AML-193 (cell line): ENCODE results near the gene CRB2.

ENCODE experiments used
- DNase-seq, 2 experiments: peaks; one replicate each; lab custom pipeline; 2025; lab: John Stamatoyannopoulos, UW

Gene CRB2

DNA sequence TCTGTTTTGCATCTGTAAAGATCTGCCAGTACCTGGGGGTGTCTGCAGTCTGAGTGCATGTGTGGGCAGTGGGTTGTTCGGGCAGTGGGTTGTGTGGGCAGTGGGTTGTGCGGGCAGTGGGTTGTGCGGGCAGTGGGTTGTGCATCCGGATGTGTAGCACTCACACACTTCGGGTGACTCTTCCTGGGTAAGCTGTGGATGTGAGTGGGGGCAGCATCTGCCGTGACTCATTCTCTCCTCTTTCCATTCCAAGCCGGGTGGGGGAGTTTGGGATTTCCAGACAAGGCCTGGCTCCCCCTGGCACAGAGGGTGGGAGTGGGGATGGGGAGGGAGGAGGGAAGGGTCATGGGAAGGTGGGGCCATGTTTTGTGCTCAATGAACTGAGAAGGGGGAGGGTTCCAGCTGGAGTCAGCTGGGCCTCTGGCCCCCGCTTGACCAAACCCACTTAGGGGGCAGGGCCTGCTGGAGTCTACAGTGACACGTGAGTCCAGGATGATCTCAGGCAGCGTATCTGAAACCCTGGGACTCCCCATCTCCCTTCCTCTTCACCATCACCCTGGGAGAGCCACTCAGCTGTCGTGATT lies 8.3 kb downstream of the CRB2 start:
- DNase-seq: no peak

DNA sequence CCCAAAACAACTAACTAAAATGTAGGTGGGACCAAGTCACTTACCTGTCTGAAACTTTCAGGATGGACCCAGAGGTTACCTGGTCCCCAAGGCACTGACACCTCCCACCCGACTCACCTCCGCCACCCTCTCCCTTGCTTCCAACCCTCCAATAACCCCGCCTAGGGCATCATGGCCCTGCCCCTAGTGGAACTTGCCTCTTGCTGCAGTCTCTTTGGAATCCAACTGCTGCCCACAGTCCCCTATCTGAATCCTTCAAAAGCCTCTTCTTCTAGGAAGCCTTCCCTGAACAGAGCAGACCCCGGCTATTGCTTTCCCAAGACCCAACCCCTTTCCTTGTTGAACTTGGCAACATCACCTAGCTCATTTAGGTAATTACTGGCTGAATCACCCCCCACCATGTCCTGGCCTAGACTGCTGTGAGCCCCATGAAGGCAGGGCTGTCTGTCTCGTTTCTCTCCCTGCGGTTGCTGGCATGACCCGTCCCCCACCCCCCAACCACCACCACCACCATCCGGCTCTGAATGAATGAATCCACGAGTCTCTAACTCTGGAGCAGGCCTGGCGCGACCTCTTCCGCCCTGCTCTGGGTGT lies 9.4 kb downstream of the CRB2 start:
- no peak for DNase-seq

DNA sequence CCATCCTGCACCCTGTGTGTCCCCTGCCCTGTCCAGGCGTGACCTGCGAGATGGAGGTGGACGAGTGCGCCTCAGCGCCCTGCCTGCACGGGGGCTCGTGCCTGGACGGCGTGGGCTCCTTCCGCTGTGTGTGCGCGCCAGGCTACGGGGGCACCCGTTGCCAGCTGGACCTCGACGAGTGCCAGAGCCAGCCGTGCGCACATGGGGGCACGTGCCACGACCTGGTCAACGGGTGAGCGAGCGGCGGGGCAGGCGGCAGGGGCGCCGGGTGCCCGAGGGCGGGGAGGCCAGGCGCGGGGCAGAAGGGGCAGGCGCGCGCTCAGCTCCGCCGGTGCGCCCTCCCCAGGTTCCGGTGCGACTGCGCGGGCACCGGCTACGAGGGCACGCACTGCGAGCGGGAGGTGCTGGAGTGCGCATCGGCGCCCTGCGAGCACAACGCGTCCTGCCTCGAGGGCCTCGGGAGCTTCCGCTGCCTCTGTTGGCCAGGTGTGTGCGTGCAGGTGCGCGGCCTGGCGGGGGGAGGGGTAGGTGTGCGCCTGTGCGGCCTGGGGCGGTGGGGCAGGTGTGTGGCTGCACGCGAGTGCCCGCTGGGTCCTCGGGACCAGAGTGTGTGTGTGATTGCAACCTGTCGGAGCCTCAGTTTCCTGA lies 10.0 kb downstream of the CRB2 start:
- DNase-seq: no peak

DNA sequence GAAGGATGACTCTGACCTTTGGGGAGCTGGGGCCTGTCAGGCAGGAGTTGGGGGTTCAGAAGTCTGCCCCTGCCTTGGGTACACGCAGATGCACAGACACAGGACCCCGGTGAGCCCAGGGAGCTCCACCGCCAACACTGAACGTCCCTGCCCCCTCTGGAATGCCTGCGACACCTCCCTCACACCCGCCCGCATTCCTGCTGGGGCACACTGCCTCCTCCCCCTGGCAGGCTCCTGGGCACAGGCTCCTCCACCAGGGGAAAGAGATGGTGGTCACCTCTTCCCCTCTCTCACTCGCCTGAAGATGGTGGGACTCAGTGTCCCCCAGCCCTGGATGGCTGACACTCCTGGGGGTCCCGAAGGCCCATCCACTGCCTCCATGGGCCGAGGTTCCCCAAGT lies 12.0 kb downstream of the CRB2 start:
- DNase-seq: no peak

DNA sequence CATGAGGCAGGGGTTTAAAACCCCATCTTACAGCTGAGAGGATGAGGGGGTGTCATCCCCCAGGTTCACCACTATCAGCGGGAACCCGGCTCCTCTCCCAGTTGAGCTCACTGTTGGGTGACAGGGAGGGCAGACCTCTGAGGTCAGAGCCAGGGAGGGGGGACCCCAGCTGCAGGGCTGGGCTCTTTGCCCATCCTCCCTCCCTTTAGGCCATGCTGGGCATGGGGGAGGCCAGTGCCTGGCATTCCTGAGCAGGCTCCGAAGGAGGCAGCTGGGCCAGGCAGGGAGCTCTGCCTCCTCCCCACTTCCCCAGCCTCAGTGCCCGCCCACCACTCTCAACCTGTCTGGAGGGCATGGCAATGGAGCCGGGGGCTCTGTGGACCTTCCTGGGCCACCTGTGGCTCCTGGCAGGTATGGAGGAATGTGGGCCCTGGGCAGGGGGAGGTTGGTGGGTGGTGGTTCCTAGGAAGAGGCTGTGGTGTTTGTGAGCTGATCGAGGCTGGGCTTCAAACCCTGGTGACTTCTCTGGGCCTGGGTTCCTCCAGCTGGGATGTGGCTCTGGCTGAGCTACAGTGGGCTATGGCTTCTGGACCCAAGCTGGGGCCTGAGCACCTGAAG lies 12.6 kb downstream of the CRB2 start:
- DNase-seq: no peak

DNA sequence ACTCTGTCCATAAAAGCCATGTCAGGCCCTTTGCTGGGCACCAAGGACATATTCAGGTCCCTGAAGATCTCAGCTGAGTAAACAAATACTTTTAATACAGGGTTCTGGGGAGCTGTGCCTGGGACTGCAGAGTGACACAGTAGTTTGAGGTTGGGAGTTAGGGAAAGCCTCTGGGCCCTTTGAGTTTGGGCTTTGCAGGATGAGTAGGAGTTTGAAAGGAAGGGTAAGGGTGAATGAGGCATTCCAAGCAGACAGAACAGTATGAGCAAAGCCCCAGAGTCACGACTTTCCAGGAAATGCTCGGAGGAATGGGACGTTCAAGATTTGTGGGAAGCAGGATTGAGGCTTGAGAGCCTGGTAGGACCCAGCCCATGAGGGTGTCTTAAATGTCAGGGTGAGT lies 13.3 kb downstream of the CRB2 start:
- DNase-seq: no peak

DNA sequence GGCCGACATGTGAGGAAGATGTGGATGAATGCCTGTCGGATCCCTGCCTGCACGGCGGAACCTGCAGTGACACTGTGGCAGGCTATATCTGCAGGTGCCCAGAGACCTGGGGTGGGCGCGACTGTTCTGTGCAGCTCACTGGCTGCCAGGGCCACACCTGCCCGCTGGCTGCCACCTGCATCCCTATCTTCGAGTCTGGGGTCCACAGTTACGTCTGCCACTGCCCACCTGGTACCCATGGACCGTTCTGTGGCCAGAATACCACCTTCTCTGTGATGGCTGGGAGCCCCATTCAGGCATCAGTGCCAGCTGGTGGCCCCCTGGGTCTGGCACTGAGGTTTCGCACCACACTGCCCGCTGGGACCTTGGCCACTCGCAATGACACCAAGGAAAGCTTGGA lies 14.1 kb downstream of the CRB2 start:
- no peak for DNase-seq

DNA sequence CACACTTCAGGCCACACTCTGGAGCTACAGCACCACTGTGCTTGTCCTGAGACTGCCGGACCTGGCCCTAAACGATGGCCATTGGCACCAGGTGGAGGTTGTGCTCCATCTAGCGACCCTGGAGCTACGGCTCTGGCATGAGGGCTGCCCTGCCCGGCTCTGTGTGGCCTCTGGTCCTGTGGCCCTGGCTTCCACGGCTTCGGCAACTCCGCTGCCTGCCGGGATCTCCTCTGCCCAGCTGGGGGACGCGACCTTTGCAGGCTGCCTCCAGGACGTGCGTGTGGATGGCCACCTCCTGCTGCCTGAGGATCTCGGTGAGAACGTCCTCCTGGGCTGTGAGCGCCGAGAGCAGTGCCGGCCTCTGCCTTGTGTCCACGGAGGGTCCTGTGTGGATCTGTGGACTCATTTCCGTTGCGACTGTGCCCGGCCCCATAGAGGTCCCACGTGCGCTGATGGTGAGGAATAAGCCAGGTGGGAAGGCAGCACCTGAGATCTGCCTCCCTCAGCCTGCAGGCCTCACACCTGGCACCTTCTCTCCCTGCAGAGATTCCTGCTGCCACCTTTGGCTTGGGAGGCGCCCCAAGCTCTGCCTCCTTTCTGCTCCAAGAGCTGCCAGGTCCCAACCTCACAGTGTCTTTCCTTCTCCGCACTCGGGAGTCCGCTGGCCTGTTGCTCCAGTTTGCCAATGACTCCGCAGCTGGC lies 14.7 kb downstream of the CRB2 start:
- no peak for DNase-seq

DNA sequence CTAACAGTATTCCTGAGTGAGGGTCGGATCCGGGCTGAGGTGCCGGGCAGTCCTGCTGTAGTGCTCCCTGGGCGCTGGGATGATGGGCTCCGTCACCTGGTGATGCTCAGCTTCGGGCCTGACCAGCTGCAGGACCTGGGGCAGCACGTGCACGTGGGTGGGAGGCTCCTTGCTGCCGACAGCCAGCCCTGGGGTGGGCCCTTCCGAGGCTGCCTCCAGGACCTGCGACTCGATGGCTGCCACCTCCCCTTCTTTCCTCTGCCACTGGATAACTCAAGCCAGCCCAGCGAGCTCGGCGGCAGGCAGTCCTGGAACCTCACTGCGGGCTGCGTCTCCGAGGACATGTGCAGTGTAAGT lies 15.2 kb downstream of the CRB2 start:
- DNase-seq: no peak

DNA sequence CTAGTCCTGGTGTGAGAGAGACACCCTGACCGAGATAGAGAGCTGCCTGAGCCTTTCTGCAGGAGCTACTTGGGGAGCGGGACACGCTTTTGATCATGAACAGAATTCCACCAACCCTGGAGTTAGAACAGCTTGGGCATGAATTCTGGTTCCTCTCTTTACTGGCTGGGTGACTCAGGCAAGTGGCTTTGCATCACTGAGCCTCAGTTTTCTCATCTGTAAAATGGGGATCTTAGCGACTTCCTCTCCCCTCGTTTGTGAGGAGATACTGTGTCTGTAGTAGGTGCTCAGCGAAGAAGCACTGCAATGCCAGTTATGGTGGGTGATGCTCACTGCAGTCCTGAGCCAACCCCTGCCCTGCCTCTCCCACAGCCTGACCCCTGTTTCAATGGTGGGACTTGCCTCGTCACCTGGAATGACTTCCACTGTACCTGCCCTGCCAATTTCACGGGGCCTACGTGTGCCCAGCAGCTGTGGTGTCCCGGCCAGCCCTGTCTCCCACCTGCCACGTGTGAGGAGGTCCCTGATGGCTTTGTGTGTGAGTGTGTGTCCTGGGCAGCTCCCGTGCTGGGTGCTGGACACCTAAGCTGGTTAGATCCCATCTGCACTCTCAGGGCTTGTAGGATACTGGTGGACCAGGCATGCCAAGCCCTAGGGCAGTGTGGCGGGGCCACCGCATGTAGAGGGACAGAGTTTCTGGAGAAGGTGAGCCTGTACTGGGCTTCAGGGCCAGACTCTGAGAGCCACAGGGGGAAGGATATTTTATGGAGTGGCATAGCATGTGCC lies 16.0 kb downstream of the CRB2 start:
- DNase-seq: no peak

DNA sequence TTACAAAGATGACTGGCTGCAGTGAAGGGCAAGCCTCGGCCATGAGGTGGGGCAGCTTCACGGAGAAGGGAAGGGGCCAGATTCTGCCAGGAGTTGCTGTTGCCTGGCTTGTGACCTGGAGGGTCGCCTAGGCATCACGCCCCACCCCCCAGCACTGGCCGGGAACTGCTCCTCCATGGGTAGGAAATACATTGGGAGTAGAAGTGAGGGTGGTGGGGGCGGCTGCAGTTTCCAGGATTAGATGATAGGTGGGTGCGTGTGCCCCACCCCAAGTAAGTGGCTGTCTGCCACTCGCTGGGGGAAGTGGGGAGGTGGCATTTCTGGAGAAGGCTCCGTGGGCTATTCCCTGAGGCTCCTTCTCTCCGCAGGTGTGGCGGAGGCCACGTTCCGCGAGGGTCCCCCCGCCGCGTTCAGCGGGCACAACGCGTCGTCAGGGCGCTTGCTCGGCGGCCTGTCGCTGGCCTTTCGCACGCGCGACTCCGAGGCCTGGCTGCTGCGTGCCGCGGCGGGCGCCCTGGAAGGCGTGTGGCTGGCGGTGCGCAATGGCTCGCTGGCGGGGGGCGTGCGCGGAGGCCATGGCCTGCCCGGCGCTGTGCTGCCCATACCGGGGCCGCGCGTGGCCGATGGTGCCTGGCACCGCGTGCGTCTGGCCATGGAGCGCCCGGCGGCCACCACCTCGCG lies 16.9 kb downstream of the CRB2 start:
- DNase-seq: no peak

DNA sequence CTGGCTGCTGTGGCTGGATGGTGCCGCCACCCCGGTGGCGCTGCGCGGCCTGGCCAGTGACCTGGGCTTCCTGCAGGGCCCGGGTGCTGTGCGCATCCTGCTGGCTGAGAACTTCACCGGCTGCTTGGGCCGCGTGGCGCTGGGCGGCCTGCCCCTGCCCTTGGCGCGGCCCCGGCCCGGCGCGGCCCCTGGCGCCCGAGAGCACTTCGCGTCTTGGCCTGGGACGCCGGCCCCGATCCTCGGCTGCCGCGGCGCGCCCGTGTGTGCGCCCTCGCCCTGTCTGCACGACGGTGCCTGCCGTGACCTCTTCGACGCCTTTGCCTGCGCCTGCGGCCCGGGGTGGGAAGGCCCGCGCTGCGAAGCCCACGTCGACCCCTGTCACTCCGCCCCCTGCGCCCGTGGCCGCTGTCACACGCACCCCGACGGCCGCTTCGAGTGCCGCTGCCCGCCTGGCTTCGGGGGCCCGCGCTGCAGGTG lies 17.5 kb downstream of the CRB2 start:
- no peak for DNase-seq

DNA sequence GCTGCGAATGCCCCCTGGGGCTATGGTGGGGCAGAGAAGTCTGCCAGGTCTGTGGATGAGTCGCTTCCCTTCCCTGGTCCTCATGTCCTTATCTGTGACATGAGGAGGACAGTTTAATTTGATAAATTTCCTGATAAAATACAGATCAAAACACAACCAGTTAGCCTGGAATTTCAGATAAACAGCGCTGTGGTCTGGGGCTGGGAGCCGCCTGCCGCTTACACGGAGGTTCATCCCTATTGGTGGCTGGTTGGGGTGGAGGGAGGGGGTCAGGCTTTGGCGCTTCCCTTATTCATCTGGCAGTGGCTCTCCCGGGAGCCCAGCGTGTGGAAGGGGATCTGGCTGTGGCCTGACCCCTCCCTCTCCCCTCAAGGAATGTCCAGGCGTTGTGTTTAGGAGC lies 17.9 kb downstream of the CRB2 start:
- DNase-seq: no peak

DNA sequence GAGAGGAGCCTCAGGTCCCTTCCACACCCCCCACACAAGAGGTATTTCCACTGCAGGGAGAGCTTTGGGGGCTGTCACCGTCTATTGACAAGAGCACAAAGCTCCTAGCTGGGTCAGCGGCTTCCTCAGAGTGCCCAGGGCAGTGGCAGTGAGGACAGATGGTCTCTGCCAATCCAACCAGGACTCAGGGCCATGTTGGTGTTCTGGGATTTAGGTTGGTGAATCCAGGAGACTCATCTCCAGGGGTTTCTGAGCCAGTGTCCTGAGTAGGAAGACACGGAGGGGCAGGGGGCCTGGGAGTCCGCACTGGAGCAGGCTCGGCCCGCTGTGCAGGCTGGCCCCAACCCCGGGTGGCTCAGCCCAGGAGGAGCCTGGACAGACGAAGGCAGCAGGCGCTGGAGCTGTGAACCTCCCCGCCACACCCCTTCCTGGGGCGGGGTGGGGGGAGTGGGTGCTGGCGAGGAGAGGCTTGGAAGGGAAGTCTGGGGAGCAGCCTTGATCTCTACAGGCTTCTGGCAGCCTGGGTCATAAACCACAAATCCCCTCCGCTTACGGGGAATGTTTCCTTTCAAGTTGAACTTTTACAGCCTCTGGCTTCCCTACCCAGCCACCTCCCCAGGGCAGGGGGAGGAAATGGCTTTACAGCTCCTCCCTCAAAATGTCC lies 19.6 kb downstream of the CRB2 start:
- DNase-seq: peak in 1 of 2 experiments; percentile 12

DNA sequence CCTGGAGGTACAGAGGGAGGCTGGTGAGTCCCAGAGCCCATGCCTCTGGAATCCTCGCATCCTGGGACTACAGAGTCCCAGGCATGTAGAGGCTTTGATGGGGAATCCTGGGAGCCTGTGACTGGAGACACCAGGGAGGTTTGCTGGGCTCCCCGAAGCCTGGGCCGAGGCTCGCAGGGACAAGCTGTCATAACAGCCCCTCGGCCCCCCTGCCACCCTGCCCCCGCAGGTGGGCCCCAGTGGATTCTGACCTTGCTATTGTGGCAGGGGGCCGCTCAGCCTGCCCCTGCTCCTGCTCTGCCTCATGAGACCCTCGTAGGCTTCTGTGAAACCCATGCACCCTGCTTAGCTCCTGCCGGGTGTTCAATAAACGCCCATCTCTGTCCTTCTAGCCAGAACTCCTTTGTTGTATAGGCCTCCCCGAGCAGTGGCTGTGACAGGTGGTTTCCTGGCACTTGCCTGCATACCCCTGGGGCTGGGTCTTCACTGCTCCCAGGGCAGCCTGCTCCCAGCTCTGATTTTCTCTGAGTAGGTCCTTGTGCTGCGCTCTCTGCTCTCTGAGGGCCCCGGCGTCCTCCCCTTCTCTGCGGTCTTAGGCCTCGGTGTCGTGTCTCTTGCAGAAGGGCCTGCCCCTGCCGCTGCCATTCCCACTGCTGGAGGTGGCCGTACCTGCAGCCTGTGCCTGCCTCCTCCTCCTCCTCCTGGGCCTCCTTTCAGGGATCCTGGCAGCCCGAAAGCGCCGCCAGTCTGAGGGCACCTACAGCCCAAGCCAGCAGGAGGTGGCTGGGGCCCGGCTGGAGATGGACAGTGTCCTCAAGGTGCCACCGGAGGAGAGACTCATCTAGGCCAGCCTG lies 20.4 kb downstream of the CRB2 start:
- DNase-seq: no peak

DNA sequence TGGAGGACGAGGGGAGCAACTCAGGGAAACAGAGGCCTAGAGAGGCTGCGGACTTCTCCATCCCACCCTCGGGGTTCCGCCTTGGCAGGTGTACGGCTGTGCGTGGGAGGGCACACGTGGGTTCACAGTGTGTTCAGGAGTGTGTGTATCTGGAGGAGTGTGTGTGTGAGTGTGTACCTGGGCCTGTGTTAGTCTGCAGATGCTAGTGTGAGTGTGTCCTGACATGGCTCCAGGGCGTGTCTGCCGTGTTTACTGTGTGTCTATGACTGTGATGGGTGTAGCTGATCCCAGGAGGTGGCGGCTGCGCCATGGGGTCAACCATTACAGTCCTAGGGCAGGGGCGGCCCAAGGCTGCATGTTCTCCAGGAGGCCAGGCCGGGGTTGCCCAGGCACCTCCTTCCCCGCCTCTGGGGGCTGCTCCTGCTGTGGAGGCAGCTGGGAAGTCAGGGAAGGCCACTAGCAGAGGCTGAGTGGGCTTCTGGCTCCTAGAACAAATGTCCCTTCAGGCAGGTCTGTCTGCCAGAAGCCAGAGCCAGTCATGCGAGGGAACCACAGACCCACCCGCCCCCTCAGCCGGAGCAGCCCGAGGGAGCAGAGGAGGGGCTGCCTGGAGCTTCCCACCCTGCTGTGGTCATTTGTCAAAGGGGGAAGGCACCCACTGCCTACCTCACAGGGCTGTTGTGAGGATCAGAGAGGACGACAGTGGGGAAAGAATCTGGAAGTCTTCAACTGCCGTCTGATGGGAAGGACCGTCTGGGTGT lies 21.4 kb downstream of the CRB2 start:
- no peak for DNase-seq

DNA sequence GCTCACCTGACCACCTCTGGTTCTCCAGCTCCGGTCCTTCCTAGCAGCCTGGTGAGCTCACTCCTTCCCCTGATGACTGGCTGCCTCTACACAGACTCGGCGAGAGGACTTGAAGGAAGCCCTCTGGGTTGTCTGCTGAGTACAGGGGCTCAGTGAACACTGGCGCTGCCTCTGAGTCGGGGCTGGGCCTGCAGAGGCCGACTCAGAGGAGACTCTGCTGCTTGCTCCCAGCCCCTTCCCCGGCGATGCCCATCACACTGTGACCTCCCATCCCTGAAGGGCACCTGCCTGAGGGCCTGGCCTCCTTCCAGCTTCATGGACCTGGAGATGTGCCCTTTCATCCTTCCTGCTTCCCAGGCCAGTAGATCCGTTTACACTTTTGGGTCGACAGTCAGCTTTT lies 22.0 kb downstream of the CRB2 start:
- DNase-seq: no peak

DNA sequence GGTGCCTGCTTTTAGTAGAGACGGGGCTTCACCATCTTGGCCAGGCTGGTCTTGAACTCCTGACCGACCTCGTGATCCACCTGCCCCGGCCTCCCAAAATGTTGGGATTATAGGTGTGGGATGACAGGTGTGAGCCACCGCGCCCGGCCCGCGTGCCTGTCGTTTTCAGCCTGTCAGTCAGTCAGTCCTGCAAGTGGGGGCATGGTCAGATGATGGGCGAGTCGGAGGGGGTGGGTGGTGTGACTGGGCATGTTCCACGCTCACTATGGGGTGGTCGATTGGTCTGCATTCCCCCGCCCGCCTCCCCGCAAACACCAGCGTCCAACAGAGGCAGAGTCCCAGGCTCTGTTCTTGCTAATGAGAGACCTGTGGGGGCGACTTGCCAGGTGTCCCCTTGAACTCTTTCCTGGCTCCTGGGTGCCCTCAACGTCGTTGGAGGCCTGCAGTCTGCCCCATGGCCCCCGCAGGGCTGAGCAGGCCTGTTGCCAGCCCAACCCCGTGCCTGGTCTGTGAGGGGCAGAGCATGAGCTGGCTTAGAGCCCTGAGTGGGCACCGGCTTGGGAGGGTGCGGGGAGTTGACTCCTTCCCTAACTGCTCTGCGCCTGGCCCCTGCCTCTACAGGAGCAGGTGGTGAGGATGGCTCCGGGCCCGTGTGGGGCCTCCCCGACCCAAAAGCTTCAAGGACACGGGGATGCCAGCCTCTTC lies 23.1 kb downstream of the CRB2 start:
- no peak for DNase-seq
